Astrocyte (in vitro differentiated cells and primary cell): ENCODE measurements around the gene PHTF1. TPM values are rescaled to one million over a fixed set of nuclear protein-coding genes. Genes with fewer than 3 reads are reported as not detected.

Source experiments
- DNase-seq: peaks from one replicate; pipeline ENCODE4 v3.0.0-alpha.2; 2010; ENCODE audit warnings: low read depth
- FAIRE-seq: peaks from 2 replicates; lab custom pipeline; 2011; peaks lifted over from hg19 to GRCh38; lab: Jason Lieb, UNC
- H2AFZ ChIP-seq: 2 replicates; pipeline ENCODE4 v1.6.0; 2012; ENCODE audit warnings: low read depth, low read length, inconsistent platforms
- H3K27ac ChIP-seq: 2 replicates; pipeline ENCODE4 v1.5.1; 2011; ENCODE audit warnings: low read depth, low read length, inconsistent platforms
- H3K27me3 ChIP-seq: 2 replicates; pipeline ENCODE4 v1.6.0; 2011; ENCODE audit warnings: low read length, inconsistent platforms; ENCODE audit not compliant: insufficient read depth
- H3K36me3 ChIP-seq: 2 replicates; pipeline ENCODE4 v1.5.1; 2011; ENCODE audit warnings: low read length, inconsistent platforms; ENCODE audit not compliant: insufficient read depth
- H3K4me1 ChIP-seq: 2 replicates; pipeline ENCODE4 v1.5.1; 2011; ENCODE audit warnings: low read length, inconsistent platforms; ENCODE audit not compliant: insufficient read depth
- H3K4me2 ChIP-seq: 2 replicates; pipeline ENCODE4 v1.6.0; 2012; ENCODE audit warnings: low read length, inconsistent platforms
- H3K4me3 ChIP-seq: 2 replicates; pipeline ENCODE4 v1.5.1; 2011; ENCODE audit warnings: low read depth, mild to moderate bottlenecking, low read length, inconsistent platforms; ENCODE audit not compliant: insufficient read depth
- H3K79me2 ChIP-seq: 2 replicates; pipeline ENCODE4 v1.6.0; 2012; ENCODE audit warnings: mild to moderate bottlenecking, low read length, inconsistent platforms; ENCODE audit not compliant: insufficient read depth
- H3K9ac ChIP-seq: 2 replicates; pipeline ENCODE4 v1.6.0; 2012; ENCODE audit warnings: mild to moderate bottlenecking, low read length, inconsistent platforms
- H3K9me3 ChIP-seq: 2 replicates; pipeline ENCODE4 v1.5.1; 2012; ENCODE audit warnings: low read depth, mild to moderate bottlenecking, low read length, inconsistent platforms; ENCODE audit not compliant: insufficient read depth
- H4K20me1 ChIP-seq: 2 replicates; pipeline ENCODE4 v1.6.0; 2012; ENCODE audit warnings: low read length, inconsistent platforms; ENCODE audit not compliant: insufficient read depth
- H3K27ac Mint-ChIP-seq: one replicate; pipeline ENCODE4 v1.8.0; 2021; ENCODE audit warnings: mild to moderate bottlenecking, mixed read lengths; ENCODE audit not compliant: unreplicated experiment
- H3K27me3 Mint-ChIP-seq: one replicate; pipeline ENCODE4 v1.8.0; 2021; ENCODE audit warnings: low read depth, mixed read lengths; ENCODE audit not compliant: unreplicated experiment
- H3K36me3 Mint-ChIP-seq: one replicate; pipeline ENCODE4 v1.8.0; 2021; ENCODE audit warnings: low read depth, mixed read lengths; ENCODE audit not compliant: unreplicated experiment
- H3K4me1 Mint-ChIP-seq: one replicate; pipeline ENCODE4 v1.8.0; 2021; ENCODE audit warnings: low read depth, mixed read lengths; ENCODE audit not compliant: unreplicated experiment
- H3K4me3 Mint-ChIP-seq: one replicate; pipeline ENCODE4 v1.8.0; 2021; ENCODE audit warnings: mild to moderate bottlenecking, moderate library complexity, mixed read lengths; ENCODE audit not compliant: unreplicated experiment
- H3K9me3 Mint-ChIP-seq: one replicate; pipeline ENCODE4 v1.8.0; 2021; ENCODE audit warnings: mild to moderate bottlenecking, mixed read lengths; ENCODE audit not compliant: unreplicated experiment
- EZH2 ChIP-seq: IDR thresholded peaks from 2 replicates; pipeline ENCODE4 v1.6.1; 2012; ENCODE audit warnings: mild to moderate bottlenecking, low read length, inconsistent platforms; ENCODE audit not compliant: insufficient read depth
- total RNA-seq: library from RNA; stranded (reverse); gene quantifications from 2 replicates; pipeline ENCODE4 v1.2.1, GENCODE V29; 2021
- TF ChIP-seq, protein P1 (sequence below): IDR thresholded peaks from 2 replicates; pipeline ENCODE4 v1.5.1; 2011; ENCODE audit warnings: low read depth, mild to moderate bottlenecking, inconsistent platforms, low read length, moderate library complexity; ENCODE audit not compliant: insufficient read depth

The PHTF1 gene
- total RNA-seq, 1 donor from 2014 or later = 36.4 TPM

DNA sequence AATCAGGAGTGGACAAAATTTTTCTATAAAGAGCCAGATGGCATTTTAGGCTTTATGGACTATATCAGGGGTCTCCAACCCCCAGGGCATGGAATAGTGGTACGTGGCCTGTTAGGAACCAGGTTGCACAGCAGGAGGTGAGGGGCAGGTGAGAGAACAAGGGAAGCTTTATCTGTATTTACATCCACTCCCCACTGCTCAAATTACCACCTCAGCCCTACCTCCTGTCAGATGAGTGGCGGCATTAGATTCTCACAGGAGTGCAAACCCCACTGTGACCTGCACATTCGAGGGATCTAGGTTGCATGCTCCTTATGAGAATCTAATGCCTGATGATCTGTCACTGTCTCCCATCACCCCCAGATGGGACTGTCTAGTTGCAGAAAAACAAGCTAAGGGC lies 13.9 kb downstream of the PHTF1 start:
- no peak for FAIRE-seq
- TF ChIP-seq EZH2 = no peak
- TF ChIP-seq, protein P1, sequence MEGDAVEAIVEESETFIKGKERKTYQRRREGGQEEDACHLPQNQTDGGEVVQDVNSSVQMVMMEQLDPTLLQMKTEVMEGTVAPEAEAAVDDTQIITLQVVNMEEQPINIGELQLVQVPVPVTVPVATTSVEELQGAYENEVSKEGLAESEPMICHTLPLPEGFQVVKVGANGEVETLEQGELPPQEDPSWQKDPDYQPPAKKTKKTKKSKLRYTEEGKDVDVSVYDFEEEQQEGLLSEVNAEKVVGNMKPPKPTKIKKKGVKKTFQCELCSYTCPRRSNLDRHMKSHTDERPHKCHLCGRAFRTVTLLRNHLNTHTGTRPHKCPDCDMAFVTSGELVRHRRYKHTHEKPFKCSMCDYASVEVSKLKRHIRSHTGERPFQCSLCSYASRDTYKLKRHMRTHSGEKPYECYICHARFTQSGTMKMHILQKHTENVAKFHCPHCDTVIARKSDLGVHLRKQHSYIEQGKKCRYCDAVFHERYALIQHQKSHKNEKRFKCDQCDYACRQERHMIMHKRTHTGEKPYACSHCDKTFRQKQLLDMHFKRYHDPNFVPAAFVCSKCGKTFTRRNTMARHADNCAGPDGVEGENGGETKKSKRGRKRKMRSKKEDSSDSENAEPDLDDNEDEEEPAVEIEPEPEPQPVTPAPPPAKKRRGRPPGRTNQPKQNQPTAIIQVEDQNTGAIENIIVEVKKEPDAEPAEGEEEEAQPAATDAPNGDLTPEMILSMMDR = no peak

DNA sequence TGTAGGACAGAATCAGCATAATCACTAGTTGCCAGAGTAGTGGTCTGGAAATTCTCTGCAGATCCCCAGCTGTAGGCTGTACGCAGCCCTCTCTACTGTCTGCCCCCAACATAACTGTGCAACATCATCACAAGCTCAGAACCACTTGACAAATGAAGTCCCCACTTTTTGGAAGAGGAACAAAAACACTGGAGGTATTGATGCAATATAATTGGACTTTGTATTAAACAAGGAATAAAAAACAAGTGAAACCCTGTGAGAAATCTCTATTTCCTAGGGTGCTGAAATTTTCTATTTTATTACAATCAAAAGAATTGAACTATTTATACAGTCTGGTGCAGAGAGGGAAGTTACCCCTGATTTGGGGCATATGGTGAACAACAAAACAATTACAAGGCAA lies 15.2 kb downstream of the PHTF1 start:
- H3K27ac Mint-ChIP-seq = no peak overlapping the region
- H3K4me1 ChIP-seq = peaks cover 10% of the 10 kb centered on the region
- FAIRE-seq = no peak
- no peak overlapping the region for H3K4me3 Mint-ChIP-seq
- no peak overlapping the region for H3K9ac ChIP-seq
- no peak for DNase-seq
- H4K20me1 ChIP-seq = peaks cover 7% of the 10 kb centered on the region
- H2AFZ ChIP-seq = no peak overlapping the region
- TF ChIP-seq, protein P1 = no peak
- TF ChIP-seq EZH2 = no peak
- H3K79me2 ChIP-seq = peaks cover 12% of the 10 kb centered on the region
- H3K36me3 ChIP-seq = peaks cover 16% of the 10 kb centered on the region
- H3K36me3 Mint-ChIP-seq = peaks cover 17% of the 10 kb centered on the region
- no peaks in the 10 kb centered on the region for H3K27me3 ChIP-seq
- H3K27ac ChIP-seq = no peak overlapping the region
- no peaks in the 10 kb centered on the region for H3K9me3 Mint-ChIP-seq
- no peak overlapping the region for H3K4me2 ChIP-seq
- peaks cover 27% of the 10 kb centered on the region for H3K4me1 Mint-ChIP-seq
- no peak overlapping the region for H3K4me3 ChIP-seq
- no peaks in the 10 kb centered on the region for H3K9me3 ChIP-seq
- H3K27me3 Mint-ChIP-seq = no peaks in the 10 kb centered on the region

More for the DNA sequence above, 13.9 kb downstream of the PHTF1 start:
- peaks cover 19% of the 10 kb centered on the region for H3K36me3 ChIP-seq
- H3K79me2 ChIP-seq = peaks cover 12% of the 10 kb centered on the region
- H3K9me3 ChIP-seq = no peaks in the 10 kb centered on the region
- no peak overlapping the region for H3K4me3 ChIP-seq
- no peak overlapping the region for H3K9ac ChIP-seq
- no peak overlapping the region for H3K4me2 ChIP-seq
- DNase-seq = no peak
- Mint-ChIP-seq H3K36me3 (peaks cover 17% of the 10 kb centered on the region), H3K4me1 (peaks cover 27% of the 10 kb centered on the region), H3K27ac (no peak overlapping the region), H3K4me3 (no peak overlapping the region), H3K27me3 (no peaks in the 10 kb centered on the region), H3K9me3 (no peaks in the 10 kb centered on the region)
- peaks cover 7% of the 10 kb centered on the region for H4K20me1 ChIP-seq
- no peak overlapping the region for H3K27ac ChIP-seq
- peaks cover 10% of the 10 kb centered on the region for H3K4me1 ChIP-seq
- no peaks in the 10 kb centered on the region for H3K27me3 ChIP-seq
- H2AFZ ChIP-seq = no peak overlapping the region

DNA sequence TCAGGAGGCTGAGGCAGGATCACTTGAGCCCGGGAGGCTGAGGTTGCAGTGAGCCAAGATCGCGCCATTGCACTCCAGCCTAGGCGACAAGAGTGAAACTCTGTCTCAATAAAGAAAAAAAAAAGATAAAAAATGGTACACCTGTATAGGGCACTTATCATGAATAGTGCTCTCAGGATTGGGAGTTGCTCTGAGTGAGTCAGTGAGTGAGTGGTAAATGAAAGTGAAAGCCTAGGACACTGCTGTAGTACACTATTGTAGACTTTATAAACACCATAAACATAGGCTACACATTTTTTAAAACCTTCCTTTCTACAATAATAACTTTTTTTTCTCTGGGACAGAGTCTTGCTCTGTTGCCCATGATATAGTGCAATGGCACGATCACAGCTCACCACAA lies 16.8 kb downstream of the PHTF1 start:
- no peaks in the 10 kb centered on the region for H3K27me3 ChIP-seq
- peaks cover 22% of the 10 kb centered on the region for H3K4me1 Mint-ChIP-seq
- DNase-seq (no peak), FAIRE-seq (no peak)
- no peak overlapping the region for H3K4me3 ChIP-seq
- H4K20me1 ChIP-seq = peaks cover 7% of the 10 kb centered on the region
- H3K4me3 Mint-ChIP-seq = no peak overlapping the region
- H3K79me2 ChIP-seq = peaks cover 12% of the 10 kb centered on the region
- H2AFZ ChIP-seq = no peak overlapping the region
- peaks cover 22% of the 10 kb centered on the region for H3K36me3 Mint-ChIP-seq
- H3K4me1 ChIP-seq = peaks cover 4% of the 10 kb centered on the region
- peaks cover 16% of the 10 kb centered on the region for H3K36me3 ChIP-seq
- H3K27me3 Mint-ChIP-seq = no peaks in the 10 kb centered on the region
- no peak overlapping the region for H3K27ac Mint-ChIP-seq
- no peaks in the 10 kb centered on the region for H3K9me3 ChIP-seq
- H3K27ac ChIP-seq = no peak overlapping the region
- no peaks in the 10 kb centered on the region for H3K9me3 Mint-ChIP-seq
- no peak overlapping the region for H3K9ac ChIP-seq
- TF ChIP-seq, protein P1 = no peak
- no peak for TF ChIP-seq EZH2
- no peak overlapping the region for H3K4me2 ChIP-seq
